A204.1 (cell line): ENCODE results near the gene SLC37A3.

Experiments used
- FAIRE-seq: peaks from 2 replicates; lab custom pipeline; 2012; peaks lifted over from hg19 to GRCh38; lab: Jason Lieb, UNC

The SLC37A3 gene

DNA sequence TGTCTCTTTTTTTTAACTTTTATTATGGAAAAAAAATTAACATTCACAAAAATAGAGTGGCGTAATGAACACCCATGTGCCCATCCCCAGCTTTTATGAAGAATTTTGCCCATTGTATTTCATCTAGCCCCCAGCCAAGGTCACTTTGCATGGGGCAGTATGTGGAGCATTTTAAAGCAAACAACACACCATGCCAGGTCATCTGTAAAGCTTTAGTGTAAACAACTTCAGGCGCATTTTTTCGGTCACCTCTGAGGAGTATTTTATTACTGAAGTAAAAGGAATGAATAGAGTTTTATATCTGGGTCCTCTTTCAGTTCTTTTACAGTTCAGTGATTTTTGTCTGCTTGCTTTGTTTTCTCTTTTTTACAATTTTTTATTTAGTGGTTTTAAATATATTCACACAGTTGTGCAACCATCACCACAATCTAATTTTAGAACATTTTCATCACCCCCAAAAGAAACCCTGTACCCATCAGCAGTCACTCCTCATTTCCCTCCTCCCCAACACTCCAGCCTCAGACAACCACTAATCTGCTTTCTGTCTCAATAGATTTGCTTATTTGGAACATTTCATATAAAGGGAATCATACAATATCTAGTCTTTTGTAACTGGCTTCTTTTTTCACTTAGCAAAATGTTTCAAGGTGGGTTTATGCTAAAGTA, 87.9 kb downstream of the SLC37A3 start:
- FAIRE-seq = no peak

DNA sequence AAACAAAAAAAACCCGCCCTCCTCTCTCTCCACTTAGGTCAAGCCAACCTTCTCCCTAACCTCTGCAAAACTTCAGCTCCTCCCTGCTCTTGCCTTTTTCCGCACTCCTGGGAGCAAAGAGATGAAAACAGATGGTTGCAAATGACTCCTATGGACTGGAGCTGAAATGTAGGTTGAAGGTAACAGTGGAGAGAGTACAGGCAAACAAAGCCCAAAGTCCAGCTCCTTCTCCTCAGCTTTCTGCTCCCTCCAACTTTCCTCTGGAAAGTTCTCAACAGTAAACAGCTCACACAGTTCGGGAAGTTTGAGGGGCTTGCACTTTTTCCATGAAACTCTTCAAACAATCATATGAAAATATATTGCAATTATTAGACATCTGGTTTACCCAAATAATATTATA, 90.3 kb downstream of the SLC37A3 start:
- FAIRE-seq = no peak

DNA sequence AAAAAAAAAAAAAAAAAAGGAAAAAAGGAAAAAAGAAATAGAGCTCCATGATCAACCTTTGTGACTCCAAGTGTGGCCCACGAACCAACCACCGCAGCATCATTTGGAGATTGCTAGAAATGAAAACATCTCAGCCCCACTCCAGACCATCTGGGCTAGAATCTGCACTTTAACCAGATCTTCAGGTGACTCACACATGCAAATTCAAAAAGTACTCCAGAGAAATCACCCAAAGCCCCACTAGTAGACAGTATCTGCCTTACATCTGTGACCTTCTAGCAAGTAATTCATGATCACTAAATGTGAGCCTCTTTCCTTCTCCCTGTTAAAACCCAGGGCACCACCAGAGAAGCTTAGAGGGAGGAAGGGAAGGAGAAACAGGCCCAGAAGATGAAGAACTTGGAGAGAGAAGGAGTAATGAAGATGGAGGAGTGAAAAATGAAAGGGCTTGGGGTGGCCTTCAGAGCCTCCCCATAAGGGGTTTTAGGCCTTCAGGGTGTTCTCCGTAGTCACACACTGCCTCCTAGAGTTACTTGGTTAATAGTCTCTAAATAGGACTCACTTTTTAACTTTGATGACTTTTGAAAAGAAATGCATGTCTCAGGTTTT, 94.0 kb downstream of the SLC37A3 start:
- FAIRE-seq = no peak

DNA sequence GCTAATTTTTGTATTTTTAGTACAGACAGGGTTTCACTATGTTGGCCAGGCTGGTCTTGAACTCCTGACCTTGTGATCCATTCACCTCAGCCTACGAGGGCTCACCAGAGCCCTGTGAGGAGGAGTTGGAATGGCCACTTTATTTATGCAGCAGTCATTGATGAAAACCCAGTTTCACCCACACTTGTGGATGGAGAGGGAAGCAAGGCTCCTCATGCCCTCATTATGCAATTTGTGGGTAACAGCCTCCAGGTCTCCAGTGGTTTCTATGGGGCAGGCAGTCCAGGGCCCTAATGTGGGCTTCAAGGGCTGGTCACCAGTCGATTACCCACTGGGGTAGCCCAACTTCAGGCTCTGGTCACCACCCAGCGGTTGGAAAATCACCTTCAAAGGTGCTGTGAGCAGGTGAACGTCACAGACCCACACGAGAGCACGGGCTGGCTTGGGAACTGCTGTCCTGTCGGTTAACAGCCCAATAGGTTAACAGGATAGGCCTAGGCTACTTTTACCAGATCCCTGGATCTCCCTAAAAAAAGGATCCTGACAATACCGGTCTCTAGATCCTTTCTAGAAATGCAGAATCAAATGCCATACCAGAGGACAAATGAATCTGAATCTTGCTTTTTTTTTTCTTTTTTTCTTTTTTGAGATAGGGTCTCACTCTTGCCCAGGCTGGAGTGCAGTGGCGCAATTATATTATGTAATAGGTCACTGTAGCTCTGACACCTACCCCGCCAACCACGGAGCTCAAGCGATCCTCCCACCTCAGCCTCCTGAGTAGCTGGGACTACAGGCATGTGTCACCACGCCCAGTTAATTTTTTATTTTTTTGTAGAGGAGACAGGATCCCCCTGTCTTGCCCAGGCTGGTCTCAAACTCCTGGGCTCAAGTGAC, 97.8 kb downstream of the SLC37A3 start:
- FAIRE-seq = no peak

DNA sequence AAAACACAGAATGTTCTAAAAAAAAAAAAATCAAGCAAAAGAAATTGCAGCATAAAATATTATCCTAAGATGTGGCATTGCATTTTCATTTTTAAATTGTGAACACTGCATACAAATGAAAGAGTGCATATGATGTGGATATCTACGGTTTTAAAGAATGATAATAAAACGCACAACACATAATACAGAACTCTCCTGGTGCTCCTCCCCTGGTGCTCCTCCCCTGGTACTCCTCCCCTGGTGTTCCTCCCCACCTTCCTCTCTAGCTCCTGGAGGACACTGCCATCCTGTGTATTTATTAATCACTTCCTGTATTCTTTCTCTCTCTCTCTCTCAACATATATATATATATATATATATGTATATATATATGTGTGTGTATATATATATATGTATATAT, 100.1 kb downstream of the SLC37A3 start:
- FAIRE-seq = no peak

DNA sequence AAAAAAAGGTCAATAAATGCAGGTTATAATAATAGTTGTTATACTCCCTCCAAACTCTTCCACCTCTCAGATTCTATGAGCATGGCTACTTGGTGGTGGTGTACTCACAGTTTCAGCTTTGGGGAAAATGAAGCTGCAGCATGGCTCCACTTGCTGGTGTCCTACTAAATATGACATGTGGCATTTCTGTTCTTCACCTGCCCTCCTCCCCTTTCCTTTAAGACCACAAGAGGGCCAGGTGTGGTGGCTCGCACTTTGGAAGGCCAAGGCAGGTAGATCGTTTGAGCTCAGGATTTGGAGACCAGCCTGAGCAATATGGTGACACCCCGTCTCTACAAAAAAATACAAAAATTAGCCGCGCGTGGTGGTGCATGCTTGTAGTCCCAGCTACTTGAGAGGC, 101.1 kb downstream of the SLC37A3 start:
- no peak for FAIRE-seq

DNA sequence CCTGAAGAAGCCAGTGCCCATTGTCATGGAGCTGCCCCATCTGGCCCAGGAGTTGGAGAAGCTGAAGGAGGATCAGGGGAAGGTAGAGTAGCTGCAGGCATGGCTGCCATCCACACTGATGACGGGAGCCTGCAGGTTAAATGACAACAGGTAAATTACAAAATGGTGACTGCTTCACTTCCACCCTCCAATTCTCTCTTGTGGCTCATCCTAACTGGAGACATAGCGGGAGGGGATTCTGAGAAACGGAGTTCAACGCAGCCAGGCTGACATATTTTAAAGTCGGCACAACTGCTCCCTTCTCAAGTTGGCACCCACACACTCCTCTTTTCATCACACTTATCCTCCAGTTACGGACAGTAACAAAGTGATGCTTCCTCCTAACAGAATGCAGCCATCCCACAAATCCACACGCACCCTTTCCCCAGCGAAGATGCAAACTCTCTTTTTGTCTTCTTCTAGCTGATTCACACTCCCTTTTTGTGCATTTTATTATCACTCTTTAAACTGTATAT, 103.0 kb downstream of the SLC37A3 start:
- no peak for FAIRE-seq

DNA sequence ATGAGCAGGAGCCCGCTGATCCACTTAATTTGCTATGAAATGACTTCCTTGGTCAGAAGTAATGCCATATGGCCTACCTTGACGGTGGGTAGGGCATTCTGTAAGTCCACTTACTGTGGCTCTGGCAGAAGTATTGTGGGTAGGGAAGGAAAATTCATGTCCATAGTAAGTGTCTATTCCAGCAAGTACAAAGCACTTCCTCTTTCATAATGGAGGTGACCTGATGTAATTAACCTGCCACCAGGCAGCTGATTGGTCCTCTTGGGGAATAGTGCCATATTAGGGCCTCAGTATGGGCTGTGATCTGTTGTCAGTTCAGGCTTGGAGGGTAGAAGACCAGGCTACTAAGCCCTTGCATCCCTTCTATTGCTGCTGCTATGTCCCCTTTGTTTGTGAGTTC, 103.9 kb downstream of the SLC37A3 start:
- no peak for FAIRE-seq

DNA sequence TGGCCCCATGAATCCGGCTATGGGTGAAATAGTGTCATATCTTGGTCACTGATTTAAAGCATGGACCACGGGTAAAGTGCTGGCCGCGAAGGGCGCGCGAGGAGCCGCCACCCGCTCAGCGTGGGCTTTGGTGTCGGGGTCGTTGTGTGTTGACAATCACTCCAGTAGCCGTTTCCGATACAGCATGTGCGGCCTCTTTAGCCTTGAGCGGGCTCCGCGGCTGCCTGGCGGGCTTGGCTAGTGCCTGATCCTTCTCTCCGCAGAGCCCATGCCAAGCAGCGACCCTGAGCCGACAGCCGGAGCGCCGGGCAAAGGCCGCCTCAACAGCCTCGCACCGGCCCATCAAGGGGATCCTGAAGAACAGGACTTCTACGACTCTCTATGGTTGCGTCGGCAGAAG, 105.9 kb downstream of the SLC37A3 start:
- no peak for FAIRE-seq

DNA sequence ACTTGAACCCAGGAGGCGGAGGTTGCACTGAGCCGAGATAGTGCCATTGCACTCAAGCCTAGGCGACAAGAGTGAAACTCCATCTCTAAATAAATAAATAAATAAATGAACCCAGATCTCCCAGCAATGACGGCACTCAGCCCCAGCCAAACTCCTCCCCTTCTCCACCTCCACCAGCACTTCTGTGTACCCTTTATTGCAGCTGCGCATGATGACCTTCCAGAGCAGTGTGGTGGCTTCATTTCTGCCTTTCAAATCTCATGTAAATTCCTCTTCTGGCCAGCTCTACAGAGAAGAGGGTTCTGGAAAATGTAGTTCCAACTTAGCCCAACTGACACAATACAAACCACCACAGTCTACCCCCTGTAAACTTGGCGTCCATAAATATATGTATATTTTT, 108.5 kb downstream of the SLC37A3 start:
- no peak for FAIRE-seq

DNA sequence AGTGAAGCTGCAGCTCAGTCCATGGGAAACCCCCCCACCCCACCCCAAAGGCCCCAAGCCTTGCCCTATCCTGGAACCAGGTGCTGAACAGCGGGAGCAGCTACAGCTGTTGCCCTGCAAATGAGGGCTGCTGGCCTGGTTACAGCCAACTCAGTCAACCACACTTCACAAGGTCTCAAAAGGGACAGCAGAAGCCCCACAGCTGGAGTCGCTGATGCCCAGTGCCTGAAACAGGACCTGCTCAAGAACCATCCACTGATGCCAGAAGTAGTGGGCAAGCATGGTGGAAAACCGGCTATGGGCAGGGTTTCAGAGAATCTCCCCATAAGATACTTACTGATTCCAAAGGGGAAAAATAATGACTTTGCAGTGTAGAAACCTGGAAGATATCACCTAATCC, 110.3 kb downstream of the SLC37A3 start:
- FAIRE-seq = no peak

DNA sequence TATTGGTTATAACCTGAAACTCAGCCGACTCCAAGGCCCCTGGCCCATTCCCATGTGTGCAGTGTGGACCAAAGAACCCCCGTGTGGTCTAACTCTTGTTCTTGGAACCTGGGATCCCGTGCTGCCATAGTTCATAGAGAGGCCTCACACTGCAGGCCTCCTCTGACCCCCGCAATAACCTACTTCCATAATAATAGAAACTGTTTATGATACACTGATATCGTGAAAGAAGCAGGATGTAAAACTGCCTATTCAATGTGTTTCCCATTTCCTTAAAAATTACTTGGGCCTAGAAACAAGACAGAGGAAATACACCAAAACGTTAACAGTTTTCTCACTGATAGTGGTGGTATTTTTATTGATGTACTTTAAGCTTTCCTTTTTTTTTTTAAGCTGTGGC, 112.4 kb downstream of the SLC37A3 start:
- no peak for FAIRE-seq

DNA sequence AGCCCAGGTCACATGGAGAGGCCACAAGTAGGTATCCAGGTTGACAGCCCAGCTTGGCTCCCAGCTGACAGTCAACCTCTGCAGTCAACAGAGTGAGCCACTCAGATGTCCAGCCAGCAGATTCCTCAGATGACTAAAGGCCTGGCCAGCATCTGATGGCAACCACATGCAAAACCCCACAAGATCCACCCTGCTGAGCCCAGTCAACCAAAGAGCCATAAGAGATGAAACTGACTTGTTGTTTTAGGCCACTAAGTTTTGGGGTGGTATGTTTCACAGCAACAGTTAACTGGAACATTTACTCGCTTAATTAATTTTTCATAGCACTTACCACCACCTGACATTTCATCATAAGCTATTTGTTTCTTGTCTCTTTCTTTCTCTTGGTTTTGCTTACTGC, 114.3 kb downstream of the SLC37A3 start:
- FAIRE-seq = no peak
